ENCODE measurements around the gene AGXT.

The AGXT gene

DNA sequence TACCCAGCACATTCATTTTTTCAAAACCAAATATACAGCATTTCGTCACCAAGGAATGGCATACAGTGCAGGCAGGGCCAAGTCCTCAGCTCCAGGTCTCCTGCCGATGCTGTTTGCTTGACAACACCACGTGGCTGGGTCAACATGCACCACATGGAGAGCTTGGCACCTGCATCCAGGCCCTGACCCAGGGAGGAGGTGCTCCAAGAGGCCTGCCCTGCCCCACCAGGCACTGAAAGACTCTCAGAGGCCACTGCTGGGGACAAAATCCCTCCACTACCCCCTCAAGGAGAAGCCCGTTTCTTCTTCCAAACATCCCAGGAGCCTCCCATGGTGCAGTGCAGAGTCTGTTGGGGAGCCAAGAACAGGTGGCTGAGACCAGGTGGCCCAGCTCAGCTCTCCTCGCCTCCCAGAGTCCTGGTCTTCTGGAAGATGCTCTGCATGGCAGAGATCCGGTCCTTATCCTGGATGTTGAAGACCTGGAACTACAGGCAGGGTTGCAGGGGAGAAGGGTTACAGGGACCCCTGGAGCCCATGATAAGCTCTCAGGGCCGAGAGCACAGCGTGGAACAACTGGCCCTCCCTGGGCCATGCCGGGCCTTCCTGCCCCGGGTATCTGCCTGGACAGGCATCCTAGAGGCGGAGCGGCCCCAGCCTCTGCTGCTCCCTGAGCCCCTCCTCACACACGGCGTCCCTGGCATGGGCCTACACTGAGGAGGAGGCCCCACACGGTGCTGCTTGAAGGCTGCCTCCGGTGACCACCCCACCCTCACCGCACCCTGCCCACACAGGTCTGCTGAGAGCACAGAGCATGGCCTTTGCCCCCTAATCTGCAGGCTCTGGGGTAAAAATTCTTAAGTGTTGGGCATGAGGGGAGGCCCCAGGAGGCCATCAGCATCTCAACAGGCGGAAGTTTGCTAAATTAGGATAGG is 18.3 kb downstream of the AGXT start:
- DNase-seq = no peak

- DNase-seq = no peak
Measured at GRCh38 chr2:240887631-240888030, 19.0 kb downstream of the AGXT start.

DNA sequence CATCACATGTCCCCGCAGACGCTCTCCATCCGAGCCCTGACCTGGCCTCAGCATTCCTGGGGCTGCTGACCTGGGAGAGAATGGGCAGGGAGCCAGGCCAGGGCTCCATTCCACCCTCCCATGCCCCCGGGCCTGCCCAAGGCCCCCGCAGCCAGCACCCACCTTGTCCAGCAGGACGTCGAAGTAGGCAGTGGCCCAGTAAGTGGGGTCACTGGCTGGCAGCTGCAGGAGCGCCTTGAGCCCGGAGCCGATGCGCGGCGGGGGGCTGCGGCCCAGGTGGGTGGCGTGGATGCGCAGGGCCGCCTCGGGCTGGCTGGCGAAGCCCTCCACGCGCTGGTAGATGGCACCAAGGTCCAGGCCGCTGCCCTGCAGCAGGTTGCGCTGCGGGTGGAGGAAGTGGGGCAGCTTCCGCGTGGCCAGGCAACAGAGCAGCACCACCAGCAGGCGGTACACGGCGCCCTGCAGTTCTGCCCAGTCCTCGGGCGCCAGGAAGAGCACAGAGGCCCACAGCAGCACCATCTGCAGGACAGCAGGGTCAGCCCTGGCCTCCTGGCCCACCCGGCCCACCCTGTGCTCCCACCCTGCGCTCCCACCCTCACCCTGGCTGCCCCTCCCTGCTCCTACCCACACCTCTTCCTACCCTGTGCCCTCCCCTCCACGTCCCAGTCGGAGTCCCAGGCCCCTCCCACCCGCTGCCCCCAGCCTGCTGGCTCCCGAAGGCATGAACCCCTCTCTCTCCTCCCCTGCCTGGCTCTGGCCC is 19.7 kb downstream of the AGXT start:
- DNase-seq = no peak

- DNase-seq = no peak
Measured at GRCh38 chr2:240888890-240889573, 20.4 kb downstream of the AGXT start.

GRCh38 chr2:240889601-240890560 is 21.3 kb downstream of the AGXT start:
- no peak for DNase-seq

DNA sequence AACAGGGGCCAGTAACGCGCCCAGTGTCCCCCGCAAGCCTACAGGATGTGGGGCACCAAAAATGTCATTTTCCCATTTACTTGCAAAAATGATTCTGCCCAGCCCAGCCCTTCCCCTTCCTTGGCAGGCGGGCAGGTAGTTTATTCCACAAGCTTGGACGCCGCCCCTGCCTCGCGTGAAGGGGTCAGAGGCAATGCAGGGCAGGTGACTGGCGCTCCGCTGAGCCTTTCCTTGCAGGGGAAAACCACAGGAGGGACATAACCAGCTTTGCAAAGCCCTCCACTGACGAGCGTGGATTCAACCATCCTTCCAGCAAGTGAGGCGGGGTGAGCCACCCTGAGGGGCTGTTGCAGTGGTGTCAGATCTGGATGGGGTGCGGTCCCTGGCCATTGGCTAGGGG is 22.1 kb downstream of the AGXT start:
- DNase-seq = no peak

DNA sequence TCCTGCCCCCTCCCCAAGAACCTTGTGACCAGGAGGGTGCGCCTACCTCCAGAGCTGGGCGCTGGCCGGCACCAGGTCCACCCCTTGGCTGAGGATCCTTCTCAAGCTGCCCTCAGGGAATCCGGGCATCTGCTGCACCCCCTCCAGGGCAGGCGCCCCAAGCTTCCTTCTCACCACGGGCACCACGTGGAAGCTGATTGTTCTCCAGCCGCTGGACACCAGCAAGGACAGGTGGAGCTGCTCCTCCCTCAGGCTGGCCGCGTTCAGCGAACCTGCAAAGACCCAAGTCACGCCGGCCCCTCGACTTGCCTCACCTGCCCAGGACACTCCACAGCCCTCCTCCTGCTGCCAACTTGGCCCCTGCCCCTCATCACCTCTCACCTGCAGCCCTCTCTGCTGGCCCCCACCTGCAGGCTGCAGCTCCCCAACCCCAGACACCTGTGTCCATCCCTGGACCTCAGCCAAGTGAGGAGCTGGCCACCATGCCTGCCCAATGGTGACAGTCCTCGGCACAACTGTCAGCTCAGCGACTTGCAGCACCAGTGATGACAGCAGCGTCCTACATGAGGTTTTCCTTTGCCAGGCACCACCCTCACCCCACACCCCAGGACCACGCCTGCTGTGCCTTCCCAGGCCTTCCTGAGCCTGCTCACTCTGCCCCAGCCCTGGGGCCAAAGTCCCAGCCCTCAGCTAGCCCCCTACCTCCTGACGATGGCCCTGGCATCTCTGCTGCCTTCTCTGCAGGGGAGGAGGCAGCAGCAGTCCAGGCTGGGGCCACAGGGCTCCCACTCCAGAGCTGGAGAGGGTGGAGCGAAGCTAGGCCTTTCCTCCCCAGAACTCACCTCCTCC is 23.1 kb downstream of the AGXT start:
- DNase-seq = no peak

GRCh38 chr2:240892356-240892755 is 23.7 kb downstream of the AGXT start:
- DNase-seq = no peak

GRCh38 chr2:240892925-240893324 is 24.3 kb downstream of the AGXT start:
- no peak for DNase-seq

DNA sequence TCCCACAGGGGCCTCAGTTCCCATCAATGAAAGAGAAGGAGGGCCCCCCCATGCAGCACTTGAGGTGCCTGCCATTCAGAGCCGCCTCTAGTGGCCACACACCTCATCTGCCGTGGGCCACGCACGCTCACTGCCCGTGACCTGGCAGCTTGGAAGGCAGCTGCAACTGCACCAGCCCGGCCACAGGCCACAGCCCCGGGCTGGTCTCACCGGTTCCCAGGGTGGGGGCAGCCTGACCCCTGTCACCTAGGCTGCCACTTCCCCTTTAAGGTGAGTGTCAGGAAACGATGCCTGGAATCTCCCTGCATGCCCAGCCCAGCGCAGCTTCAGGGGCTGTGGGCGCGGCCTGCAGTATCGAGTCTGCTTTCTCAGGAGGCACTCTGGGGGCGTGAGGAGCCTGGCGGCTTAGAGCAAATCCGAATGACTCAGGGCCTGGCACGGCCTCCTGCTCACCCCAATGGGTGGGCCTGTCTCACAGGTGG is 24.8 kb downstream of the AGXT start:
- DNase-seq = peak; percentile 85

GRCh38 chr2:240894006-240894405 is 25.4 kb downstream of the AGXT start:
- DNase-seq = no peak

- DNase-seq = no peak
Measured at GRCh38 chr2:240894836-240895558, 26.4 kb downstream of the AGXT start.

DNA sequence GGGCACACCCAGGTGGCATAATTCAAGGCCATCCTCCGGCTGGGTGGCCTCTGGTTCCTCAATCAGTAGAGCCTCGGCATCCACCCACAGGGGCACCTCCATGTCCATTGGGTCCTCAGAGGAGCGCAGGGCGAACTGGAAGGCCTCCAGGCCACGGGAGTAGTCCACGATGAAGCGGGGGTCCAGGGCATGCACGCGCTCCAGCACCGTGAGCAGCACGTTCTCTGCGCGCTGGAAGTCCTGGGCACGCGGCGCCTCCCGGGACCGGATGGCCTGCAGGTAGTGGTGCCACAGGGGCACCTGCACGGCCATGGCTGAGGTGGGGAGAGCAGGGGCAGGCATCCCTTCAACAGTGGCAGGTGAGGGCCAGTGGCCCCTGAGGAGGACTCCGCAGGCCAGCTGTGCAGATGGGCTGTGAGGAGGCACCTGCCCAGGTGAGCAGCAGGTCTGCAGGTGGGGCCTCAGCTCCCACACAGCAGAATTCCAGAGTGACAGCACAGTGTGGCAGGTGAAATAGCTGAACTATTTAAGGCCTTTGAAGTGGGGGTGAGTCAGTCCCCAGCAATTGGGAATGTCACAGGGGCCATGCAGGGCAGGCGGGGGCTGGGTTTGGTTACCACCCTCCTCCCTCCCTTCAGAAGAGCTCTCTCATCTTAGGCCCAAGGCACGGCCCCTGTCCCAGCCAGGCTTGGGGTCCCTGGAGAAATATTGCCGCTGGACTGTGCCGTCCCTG is 27.2 kb downstream of the AGXT start, which contains the start of gene MAB21L4:
TSS of gene MAB21L4 (minus strand) at position 501 of the 733 bp plus-strand sequence. CDS start at position 342, 159 bp downstream.
- DNase-seq = no peak

DNA sequence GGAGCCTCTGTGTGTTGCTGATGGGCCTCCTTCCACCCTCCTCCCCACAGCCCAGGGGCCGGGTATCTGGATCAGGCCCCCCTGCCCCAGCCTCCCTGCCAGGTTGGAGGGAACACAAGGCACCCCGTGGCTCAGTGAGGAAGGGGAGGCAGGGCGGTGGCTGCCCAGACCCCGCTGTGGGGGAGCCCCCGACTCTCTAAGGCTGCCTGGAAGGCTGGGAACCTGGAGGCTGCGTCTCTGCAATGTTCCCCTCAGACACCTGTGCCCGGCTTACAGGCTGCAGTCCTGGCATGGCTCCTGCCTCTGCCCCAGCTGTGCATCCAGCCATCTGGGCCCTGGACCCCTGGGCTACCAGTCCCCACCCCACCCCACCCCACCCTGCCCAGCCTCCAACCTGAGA is 27.8 kb downstream of the AGXT start:
- no peak for DNase-seq

GRCh38 chr2:240896871-240897692 is 28.5 kb downstream of the AGXT start:
- DNase-seq = no peak

- no peak for DNase-seq
Measured at GRCh38 chr2:240898108-240898730, 29.6 kb downstream of the AGXT start.

- DNase-seq = no peak
Measured at GRCh38 chr2:240898731-240899467, 30.3 kb downstream of the AGXT start.
